Fibroblast of lung (primary cell): ENCODE results near the gene TPH1.

Source experiments
- EZH2 ChIP-seq: IDR thresholded peaks from 2 replicates; pipeline ENCODE4 v1.5.1; 2012; ENCODE audit warnings: low read length, control low read depth, mild to moderate bottlenecking; ENCODE audit errors: missing control alignments
- TF ChIP-seq, protein P1 (sequence below), 2 donors: IDR thresholded peaks in 1 of 2; conservative IDR thresholded peaks in 1 of 2; 1 replicate in 1 of 2; 2 replicates in 1 of 2; pipeline ENCODE4 v1.5.1; 2011 to 2012; ENCODE audit warnings: low read length in 2 of 2, control low read depth in 1 of 2, inconsistent platforms in 1 of 2, low read depth in 1 of 2, mild to moderate bottlenecking in 1 of 2

DNA sequence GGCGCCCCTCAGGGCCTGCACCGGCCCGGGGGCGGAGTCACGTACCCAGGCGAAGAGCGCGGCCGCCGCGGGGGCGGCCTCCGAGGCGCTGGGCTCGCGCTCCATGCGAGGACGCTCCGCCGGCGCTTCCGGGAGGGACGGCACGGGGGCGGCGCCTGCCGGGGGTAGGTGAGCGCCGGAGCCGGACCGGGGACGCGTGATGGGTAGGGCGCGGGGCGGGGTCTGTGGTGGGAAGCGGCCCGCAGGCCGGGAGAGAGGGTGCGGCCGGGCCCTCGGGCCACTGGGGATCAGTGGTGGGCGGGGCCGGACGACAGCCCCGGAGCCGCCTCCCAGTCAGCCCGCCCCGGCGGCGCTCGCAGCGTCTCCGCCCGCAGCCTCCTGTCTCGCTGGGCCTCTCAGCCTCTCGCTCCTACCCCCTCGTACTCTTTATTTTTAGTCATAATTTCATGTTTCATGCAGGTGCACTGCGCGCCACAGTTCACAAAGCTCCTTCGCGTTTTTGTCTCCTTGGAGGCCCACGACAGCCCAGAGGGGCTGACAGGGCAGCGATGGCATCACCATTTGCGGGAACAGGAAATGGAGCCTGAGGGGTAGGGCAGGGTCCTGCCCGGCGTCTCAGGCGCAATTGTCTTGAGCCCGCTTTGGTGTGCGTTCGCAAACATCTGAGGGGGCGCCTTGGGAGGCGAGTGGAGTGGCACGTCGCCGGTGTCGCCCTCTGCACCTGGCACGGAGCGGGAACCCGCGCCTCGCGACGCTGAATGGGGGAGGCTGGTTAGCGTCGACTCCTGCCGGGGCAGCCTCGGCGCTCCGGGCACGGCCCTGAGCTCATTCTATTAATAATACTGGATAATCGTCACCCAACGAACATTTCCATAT, 32.9 kb downstream of the TPH1 start, which contains the start of gene SERGEF:
- TF ChIP-seq, protein P1, sequence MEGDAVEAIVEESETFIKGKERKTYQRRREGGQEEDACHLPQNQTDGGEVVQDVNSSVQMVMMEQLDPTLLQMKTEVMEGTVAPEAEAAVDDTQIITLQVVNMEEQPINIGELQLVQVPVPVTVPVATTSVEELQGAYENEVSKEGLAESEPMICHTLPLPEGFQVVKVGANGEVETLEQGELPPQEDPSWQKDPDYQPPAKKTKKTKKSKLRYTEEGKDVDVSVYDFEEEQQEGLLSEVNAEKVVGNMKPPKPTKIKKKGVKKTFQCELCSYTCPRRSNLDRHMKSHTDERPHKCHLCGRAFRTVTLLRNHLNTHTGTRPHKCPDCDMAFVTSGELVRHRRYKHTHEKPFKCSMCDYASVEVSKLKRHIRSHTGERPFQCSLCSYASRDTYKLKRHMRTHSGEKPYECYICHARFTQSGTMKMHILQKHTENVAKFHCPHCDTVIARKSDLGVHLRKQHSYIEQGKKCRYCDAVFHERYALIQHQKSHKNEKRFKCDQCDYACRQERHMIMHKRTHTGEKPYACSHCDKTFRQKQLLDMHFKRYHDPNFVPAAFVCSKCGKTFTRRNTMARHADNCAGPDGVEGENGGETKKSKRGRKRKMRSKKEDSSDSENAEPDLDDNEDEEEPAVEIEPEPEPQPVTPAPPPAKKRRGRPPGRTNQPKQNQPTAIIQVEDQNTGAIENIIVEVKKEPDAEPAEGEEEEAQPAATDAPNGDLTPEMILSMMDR (conservative IDR thresholded peaks at IDR 0.05 in 1 of 2, IDR thresholded peaks at IDR 0.05 in 1 of 2; ENCODE audit: low read depth in 1 of 2, low read length in 2 of 2), result peak in 1 of 2 donors; percentile 10
- TF ChIP-seq EZH2, result no peak
